HG02870 (cell line): ENCODE data around the gene PKP3.
"Not testable (repeated sequence)": the region's sequence is repeated elsewhere in the genome, so short reads cannot be mapped to it uniquely, and the experiment has no call there.

Experiments
- ATAC-seq: cut with Tn5 transposase; IDR thresholded peaks from one replicate; pipeline ENCODE4 v1.9.1; 2021; ENCODE audit warnings: mild to moderate bottlenecking, moderate library complexity; ENCODE audit not compliant: unreplicated experiment

Gene PKP3

DNA sequence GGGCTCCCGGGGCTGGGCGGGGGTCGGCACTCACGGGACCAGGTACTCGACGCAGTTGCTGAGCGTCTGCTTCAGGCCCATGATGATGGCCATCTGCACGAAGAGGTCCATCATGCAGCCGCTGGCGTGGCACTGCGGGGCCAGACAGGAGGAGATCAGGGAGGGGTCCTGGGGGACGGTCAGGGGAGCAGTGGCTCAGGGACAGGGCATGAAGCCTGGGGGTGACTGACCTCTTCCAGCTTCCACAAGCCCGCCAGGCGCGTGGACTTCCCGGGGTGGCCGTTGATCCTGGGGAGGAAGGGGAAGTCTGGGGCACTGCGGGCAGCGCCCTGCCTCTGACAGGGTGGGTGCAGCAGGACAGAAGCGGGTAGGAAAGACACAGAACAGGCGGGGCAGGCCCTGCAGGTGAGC is 26.9 kb downstream of the PKP3 start:
- no peak for ATAC-seq

DNA sequence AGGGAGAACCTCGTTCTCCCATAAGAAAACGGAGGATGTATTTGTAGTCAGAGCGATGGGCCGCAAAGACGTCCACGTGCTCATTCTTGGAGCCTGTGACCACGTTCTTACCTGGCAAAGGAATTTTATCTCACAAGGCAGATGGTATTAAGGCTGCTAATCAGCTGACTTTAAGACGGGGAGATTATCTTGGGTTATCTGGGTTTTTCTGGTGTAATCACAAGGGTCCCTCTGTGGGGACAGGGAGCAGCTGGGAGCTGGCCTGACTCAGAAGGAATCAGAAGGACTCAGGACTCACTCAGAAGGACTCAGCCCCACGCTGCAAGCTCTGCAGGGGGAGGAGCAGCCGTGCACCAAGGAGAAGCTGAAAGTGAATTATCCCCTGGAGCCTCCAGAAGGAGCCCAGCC is 28.2 kb downstream of the PKP3 start:
- no peak for ATAC-seq

DNA sequence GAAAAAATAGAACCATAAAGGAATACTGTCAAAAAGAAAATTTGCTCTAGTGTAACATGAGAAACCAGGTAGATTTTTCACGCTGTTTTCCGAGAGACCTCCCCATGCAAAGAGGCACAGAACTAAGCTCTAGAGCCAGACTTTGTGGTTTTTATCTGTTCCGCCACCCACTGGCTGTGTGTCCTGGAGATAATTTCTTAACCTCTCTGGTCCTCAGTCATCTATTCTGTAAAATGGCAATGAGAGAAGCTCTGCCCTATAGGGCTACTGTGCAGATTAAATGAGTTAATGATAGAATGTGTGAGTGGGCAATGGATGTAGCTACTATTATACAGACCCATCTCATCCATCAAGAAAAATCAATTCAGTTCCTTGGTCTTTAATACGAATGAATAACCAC is 30.2 kb downstream of the PKP3 start:
- ATAC-seq: no peak

DNA sequence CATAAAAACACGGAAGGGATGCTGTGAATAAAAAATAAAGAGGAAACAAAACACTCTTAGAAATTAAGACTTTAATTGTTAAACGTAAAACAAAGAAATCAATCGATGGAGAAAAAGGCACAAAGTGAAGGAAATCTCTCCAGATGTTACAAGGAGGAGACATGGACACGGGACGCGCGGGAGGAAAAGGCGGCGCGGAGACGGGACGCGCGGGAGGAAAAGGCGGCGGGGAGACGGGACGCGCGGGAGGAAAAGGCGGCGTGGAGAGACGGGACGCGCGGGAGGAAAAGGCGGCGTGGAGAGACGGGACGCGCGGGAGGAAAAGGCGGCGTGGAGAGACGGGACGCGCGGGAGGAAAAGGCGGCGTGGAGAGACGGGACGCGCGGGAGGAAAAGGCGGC is 30.8 kb downstream of the PKP3 start:
- not testable (repeated sequence) for ATAC-seq

DNA sequence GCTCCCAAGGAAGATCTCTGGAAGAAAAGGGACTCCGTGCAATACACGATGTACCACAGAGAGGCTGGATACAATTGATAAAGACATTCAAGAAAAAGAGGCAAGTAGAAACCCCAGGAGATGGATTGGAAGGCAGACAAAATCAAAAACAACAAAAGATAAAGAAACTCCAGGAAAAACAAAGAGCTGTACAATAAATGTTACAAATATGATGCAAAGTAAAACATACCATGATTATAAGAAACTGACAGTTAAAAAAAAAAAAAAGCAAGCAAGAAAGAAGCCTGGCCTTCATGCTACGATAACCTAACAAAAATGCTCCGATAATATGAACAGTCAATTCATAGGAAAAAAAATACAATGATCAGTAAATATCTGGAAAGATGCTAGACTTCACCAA is 31.3 kb downstream of the PKP3 start:
- no peak for ATAC-seq

DNA sequence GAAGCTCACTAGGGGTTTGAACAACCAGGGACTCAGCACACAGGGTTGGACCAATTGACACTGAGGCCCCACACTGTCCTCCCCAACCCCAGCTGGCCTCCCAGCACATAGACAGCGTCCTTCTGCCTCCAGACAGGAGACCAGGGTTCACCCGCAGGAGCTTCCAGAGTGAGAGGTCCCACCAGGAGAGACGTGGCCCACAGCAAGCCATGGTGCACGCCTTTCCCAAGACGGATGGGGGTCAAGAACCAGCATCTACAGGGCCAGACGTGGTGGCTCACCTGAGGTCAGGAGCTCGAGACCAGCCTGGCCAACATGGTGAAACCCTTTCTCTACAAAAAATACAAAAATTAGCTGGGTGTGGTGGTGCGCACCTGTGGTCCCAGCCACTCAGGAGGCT is 32.8 kb downstream of the PKP3 start:
- no peak for ATAC-seq

DNA sequence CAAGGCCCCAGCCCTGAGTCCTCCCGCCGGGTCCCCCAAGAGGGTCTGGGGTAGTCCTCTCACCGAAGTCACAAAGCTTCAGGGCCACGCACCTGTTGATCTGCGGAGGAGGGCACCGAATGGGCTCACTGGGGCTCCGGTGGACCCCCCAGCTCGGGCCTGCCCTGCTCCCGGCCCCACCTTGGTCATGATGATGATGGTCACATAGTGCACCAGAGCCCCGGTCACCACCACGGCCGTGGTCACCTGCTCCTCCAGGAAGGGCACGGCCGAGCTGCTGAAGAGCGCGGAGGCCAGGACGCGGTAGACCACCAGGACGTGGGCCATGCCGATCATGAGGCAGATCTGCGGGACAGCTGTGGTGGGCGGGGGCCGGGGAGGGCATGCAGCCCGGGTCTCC is 34.3 kb downstream of the PKP3 start:
- ATAC-seq: no peak

DNA sequence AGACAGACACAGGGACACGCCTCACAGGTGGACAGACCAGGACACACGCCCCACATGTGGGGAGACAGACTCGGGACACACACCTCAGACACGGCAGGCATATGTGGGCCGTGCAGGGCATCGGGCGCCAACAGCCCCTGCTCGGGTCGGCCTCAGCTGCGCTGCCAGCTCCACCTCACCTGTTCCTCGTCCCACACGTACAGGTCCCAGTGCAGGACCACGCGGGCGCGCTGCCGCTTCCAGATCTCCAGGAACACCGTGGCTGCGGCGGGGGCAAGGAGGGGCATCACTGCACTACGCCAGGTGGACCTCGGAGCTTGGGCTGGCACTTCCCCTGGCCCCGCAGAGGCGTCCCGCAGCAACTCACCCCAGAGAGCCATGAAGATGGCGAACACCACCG is 35.4 kb downstream of the PKP3 start:
- no peak for ATAC-seq

DNA sequence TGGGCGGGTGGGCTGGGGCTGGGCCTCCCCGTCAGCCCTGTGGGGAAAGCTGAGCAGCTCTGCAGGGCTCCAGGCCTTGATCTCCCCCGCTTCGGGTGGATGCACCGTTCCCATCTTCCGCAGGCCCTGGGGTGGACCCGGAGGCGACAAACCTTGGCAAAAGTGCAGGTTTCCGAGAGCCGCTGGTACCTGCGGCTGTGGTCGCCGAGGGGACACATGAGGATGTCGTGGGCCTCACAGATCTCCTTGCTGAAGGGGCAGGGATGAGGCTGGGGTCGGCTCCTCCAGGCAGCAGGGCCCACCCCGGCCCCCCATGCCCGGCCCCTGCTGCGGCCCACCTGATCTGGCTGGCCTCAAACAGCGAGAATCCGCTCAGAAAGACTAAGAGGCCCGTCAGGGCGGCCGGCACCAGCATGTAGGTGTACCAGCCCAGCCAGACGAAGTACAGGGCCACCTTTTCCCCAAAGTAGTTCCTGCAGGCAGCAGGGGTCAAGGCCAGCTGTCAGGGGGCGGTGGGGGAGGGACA is 36.0 kb downstream of the PKP3 start:
- no peak for ATAC-seq

DNA sequence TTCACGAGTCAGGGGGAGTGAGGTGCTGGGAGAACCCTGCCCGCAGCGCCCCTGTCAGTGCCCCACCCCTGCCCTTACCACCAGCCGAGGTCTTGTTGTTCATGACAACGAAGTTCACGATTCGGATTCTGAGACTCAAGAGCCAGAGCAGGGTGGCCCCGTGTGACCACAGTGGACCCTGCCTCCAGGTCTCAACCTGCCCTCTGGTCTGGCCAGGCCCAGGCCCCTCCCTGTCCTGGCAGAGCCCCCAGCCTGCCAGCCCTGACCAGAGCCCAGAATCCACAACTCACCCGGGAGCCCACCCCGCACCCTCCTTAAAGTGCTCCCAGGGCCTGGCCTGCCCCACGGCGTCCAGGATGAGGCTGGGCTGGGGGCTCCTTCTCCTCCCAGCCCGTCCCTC is 37.9 kb downstream of the PKP3 start:
- ATAC-seq: no peak

DNA sequence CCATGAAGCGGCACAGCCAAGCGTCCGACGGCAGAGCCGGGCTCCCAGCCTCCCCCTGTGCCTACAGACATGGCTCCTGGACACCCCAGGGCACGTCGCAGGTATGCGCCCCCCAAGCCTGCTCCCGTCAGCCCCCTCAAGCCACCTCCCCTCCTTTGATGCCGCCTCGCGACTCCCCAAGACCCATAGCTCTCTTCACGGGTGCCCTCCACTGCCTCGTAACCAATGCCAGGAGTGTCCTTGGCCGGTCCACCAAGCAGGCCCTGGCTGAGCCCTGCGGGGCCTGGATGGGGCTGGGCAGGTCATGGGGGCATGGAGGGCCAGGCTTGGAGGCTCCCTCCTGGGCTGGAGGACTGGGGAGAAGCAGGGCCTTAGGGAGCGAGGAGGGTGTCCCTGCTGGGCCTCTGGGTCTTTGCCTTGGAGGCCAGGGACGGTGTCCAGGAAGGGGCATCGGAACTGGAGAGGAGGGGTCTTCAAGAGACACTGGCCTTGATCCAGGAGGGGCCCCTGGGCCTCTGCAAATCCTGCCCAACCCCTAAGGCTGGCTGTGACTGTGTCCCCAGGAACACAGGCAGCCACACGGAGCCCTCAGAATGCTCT is 38.6 kb downstream of the PKP3 start:
- no peak for ATAC-seq

DNA sequence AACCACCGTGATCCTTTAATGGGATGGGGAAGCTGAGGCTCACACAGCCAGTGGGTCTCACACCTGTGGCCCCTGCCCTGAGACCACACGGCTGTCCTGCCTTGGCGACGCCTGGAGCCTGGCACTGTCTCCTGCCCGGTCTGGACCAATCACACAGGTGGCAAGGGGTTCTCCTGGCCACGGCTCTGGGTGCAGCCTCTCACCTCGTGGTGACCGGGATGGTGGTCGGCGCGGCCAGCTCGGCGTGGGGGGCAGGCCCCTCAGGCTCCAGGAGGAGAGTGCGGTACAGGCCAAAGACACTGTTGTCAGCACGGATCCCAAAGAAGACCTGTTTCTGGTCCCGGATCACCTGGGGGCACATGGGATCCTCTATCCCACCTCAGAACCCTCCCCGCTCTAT is 39.1 kb downstream of the PKP3 start:
- ATAC-seq: no peak

DNA sequence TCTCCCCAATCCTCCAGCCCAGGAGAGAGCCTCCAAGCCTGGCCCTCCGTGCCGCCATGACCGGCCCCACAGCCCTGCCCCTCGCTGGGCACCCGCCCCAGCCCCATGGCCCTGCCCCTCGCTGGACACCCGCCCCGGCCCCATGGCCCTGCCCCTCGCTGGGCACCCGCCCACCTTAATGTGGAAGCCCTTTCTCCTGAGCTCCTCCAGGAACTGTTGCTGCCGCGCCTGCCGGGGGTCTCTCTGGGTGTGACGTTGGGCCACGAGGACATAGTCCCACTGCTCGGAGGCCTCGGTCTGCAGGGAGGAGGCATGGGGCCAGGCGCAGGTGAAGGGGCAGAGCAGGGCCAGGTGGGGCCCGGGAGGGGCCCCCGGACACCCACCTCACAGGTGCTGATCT is 39.6 kb downstream of the PKP3 start:
- no peak for ATAC-seq

DNA sequence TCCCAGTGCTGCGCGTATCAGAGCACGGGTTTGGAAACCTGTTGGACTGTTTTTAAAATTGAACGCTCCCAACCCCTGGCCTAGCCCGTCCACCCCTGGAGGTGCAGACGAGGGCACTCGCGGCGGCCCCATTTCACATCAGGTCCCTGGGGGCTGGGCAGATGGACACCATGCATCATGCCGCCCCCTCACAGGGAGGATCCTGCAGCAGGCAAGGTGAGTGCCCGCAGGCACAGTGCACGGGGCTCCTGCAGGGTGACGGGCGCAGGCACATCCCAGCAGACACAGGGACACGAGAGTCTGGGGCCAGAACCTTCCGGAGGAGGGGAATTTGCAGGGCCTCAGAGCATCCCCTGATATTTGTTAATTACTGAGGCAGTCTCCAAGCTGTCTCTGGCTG is 40.5 kb downstream of the PKP3 start:
- ATAC-seq: no peak

DNA sequence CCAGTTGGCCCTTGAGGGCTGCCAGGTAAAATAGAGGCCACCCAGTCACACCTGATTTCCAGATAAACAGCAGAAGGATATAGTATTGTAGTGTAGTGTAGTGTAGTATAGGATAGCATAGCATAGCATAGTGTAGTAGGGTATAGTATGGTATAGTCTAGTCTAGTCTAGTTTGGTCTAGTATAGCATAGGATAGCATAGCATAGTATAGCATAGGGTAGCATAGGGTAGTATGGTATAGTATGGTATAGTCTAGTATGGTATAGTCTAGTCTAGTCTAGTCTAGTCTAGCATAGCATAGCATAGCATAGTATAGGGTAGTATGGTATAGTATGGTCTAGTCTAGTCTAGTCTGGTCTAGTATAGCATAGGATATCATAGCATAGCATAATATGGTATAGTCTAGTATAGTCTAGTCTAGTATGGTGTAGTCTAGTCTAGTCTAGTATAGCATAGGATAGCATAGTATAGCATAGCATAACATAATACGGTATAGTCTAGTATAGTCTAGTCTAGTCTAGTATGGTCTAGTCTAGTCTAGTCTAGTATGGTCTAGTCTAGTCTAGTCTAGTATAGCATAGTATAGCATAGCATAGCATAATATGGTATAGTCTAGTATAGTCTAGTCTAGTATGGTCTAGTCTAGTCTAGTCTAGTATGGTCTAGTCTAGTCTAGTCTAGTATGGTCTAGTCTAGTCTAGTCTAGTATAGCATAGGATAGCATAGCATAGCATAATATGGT is 41.2 kb downstream of the PKP3 start:
- not testable (repeated sequence) for ATAC-seq

DNA sequence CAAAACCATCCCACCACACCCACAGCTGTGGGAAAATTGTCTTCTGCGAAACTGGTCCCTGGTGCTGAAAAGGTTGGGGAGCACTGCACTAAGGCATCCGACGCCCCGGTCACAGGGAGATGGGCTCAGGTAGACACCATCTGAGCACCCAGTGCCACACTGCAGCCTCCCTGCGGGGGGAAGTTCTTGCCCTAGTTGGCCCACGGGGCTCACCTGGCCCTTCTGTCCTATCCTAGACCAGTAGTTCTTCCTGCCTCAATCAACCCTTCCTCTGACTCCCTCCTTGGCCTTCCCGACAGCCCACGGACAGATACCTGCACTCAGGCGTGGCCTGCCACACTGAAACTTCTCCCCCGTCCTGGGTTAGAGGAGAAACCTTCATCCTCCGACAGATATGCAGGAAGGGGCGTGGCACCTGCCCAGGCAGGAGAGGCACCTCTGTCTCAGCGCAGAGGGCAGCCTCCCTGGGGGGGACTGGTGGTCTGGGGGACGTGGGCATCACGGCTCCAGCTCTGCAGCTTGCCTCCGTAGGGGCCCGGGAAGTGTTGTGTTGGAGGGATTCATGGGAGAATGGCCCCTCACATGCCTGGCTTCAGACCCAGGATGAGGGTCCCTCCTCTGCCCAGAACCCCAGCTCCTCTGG is 43.3 kb downstream of the PKP3 start:
- no peak for ATAC-seq

DNA sequence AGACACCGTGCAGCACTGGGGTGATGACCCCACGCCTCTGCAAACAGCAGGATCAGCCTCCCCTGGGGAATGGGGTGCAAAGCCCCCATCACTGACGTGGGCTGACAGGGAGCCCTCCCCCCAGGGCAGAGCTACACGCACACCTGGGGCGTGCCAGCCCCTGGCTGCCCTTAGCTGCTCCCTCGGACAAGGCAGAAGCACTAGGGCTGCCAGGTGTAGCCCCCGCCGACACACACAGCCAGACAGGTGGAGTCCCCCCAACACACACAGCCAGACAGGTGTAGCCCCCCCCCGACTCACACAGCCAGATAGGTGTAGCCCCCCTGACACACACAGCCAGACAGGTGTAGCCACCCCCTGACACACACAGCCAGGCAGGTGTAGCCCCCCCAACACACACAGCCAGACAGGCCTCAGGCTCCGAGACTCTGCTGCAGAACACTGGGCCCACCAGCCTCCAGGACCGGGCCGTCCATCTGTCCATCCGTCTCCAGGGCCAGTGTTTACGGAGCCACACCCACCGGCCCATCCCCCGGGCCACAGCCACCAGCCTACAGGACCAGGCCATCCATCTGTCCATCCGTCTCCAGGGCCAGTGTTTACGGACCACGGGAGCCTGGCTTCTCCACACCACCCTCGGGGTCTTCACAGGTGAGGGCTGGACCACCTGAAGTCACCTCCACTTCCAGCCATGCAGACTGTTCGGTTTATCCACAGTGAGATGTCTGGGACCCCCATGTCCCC is 44.3 kb downstream of the PKP3 start:
- no peak for ATAC-seq

DNA sequence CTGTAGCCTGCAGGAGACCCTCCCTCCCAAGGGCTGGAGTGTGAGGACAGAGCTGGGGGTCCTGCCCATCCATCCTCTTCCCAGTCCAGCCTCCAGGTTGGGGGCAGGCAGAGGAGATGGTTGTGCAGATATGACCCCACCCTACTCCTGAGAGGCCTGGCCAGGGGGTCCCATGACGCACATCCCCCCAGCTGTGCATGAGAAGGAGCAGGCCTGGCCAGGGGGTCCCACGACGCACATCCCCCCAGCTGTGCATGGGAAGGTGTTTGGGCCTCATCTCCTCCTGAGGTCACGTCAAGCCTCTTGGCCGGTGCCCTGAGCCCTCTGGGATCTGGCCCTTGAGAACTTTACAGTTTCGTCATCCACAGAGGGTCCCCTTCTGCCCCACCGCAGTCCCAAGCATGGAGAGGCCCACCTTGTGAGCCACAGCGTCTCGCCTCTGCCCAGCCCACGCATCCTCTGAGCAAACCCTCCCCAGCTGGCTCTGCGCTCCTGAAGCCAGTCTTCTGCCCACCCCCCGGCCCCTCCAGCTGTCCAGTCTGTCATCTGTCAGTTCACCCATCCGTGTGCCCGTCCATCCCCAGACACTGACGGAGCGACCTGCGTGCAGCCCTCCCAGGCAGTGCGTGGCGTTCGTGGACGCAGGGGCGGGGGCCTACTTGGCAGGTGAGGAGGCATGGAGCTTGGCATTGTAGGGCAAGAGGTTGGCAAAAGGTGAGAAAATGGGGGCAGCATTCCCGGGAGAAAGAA is 45.5 kb downstream of the PKP3 start:
- no peak for ATAC-seq

DNA sequence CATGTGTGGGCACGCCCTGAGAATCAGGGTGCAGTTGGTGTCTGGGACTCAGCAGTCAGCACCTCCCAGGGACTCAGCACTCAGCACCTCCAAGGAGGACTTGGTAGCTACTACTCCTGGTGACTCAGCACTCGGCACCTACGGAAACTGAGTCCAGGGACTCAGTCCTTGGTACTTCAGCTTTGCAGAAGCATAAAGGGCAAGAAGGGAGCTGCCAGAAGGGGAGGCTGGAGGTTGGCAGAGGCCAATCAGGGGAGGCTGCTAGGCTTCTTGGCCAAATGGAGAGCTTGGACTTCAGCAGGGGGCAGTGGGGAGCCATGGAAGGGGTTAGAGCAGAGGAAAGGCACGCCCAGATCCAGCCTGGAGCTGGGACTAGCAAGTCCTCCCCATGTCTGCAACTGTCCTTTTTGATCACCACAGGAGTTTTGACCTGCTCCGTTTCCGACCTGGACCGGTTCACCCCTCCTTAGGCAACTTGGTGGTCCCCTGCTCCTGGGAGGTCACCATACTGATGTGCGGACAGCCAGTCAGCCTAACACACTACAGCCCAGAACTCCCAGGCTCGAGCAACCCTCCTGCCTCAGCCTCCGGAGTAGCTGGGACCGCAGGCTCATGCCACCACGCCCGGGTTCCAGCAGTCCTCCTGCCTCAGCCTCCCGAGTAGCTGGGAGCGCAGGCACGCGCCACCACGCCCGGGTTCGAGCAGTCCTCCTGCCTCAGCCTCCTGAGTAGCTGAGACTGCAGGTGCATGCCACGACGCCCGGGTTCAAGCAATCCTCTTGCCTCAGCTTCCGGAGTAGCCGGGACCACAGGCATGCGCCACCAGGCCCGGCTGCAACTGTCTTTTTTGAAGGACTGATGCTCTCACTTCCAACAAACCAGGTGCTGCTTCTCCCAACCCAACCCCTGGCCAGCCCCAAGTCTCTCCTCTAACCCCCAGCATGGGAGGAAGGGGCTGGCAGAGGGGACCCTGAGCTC is 46.3 kb downstream of the PKP3 start:
- ATAC-seq: no peak

DNA sequence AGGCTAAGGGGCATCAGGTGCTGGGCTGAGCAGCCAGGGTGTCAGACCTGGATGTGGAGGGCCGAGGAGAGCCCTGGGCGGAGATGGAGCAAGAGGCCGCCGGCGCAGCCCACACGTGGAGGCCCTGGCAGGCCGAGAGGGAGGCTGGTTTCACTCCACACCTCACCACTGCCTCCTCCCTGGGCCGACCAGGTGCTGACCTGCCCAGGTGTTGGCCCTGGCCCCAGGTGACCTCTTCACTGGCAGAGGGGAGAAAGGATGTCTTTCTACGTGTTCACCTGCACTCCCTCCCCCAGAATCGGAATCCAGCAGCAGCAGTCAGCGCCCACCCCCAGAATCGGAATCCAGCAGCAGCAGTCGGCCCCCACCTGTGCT is 47.0 kb downstream of the PKP3 start:
- ATAC-seq: no peak
